IMR-90 (cell line): Measurements from ENCODE around the gene FAM118A. TPM values are rescaled to one million over a fixed set of nuclear protein-coding genes. Genes with fewer than 3 reads are reported as not detected.

Experiments
- ATAC-seq: fragments of 200-7000 bp; cut with Tn5 transposase; 2 replicates; pipeline ENCODE4 v1.9.1; 2020; ENCODE audit warnings: low read depth, mild to moderate bottlenecking, moderate library complexity
- BruUV-seq: library from RNA; stranded (reverse); fragments of 400-500 nt; replicated peaks from 2 replicates; lab custom pipeline; 2021; lab: Mats Ljungman, UMichigan
- CTCF ChIA-PET: fragments of 300-600 bp; formaldehyde crosslinking; extraction: SDS; loops from one replicate; lab custom pipeline; 2021; ENCODE audit warnings: antibody characterized with exemption; lab: Yijun Ruan, JAX
- POLR2A ChIA-PET: fragments of 300-600 bp; sonication (Branson Sonifier 250); formaldehyde crosslinking; loops from one replicate; lab custom pipeline; 2022; ENCODE audit warnings: antibody characterized with exemption; ENCODE audit not compliant: unreplicated experiment; lab: Charles Lee
- DNase-seq: peaks from one replicate; pipeline ENCODE4 v3.0.0; 2013
- H2AFZ ChIP-seq: replicated peaks from 2 replicates; pipeline ENCODE3; 2013; ENCODE audit warnings: low read length, mild to moderate bottlenecking; ENCODE audit not compliant: poor library complexity
- H2AK5ac ChIP-seq: 2 replicates; pipeline ENCODE4 v1.6.1; 2013; ENCODE audit warnings: low read depth, low read length, inconsistent platforms
- H2AK9ac ChIP-seq: replicated peaks from 2 replicates; pipeline ENCODE3; 2013; ENCODE audit warnings: mild to moderate bottlenecking, low read depth, low read length, moderate library complexity; ENCODE audit not compliant: poor library complexity
- H2BK120ac ChIP-seq: 2 replicates; pipeline ENCODE4 v1.6.1; 2013; ENCODE audit warnings: low read depth, low read length, inconsistent platforms
- H2BK15ac ChIP-seq: 3 replicates; pipeline ENCODE4 v1.6.1; 2013; ENCODE audit warnings: low read depth, low read length, inconsistent platforms
- H2BK20ac ChIP-seq: 2 replicates; pipeline ENCODE4 v1.6.1; 2013; ENCODE audit warnings: low read depth, mild to moderate bottlenecking, inconsistent platforms, low read length, moderate library complexity
- H2BK5ac ChIP-seq: 2 replicates; pipeline ENCODE4 v1.6.1; 2013; ENCODE audit warnings: mild to moderate bottlenecking, low read depth, low read length, inconsistent platforms; ENCODE audit not compliant: poor library complexity, severe bottlenecking
- H3K14ac ChIP-seq: replicated peaks from 2 replicates; pipeline ENCODE4 v1.6.1; 2013; ENCODE audit warnings: low read depth, low read length, inconsistent platforms
- H3K18ac ChIP-seq: 2 replicates; pipeline ENCODE4 v1.6.1; 2013; ENCODE audit warnings: low read depth, low read length, control low read depth
- H3K23ac ChIP-seq: 2 replicates; pipeline ENCODE4 v1.6.1; 2013; ENCODE audit warnings: low read depth, low read length, inconsistent platforms
- H3K27ac ChIP-seq: 2 replicates; pipeline ENCODE4 v1.5.1; 2013; ENCODE audit warnings: mild to moderate bottlenecking, control low read depth, low read length; ENCODE audit not compliant: insufficient read depth
- H3K27me3 ChIP-seq: 2 replicates; pipeline ENCODE4 v1.6.1; 2013; ENCODE audit warnings: low read length; ENCODE audit not compliant: control insufficient read depth, insufficient read depth
- H3K36me3 ChIP-seq: 2 replicates; pipeline ENCODE4 v1.6.1; 2013; ENCODE audit warnings: low read length, mixed read lengths; ENCODE audit not compliant: control insufficient read depth, insufficient read depth
- H3K4ac ChIP-seq: 2 replicates; pipeline ENCODE4 v1.6.1; 2013; ENCODE audit warnings: low read depth, low read length, inconsistent platforms
- H3K4me1 ChIP-seq: 2 replicates; pipeline ENCODE4 v1.6.1; 2013; ENCODE audit warnings: low read length, mixed read lengths; ENCODE audit not compliant: control insufficient read depth, insufficient read depth
- H3K4me2 ChIP-seq: 2 replicates; pipeline ENCODE4 v1.6.1; 2013; ENCODE audit warnings: low read depth, mild to moderate bottlenecking, control low read depth, low read length, moderate library complexity
- H3K4me3 ChIP-seq: 2 replicates; pipeline ENCODE4 v1.5.1; 2013; ENCODE audit warnings: low read depth, mild to moderate bottlenecking, control low read depth, low read length, moderate library complexity; ENCODE audit not compliant: insufficient read depth
- H3K56ac ChIP-seq: 2 replicates; pipeline ENCODE4 v1.6.1; 2013; ENCODE audit warnings: low read length, inconsistent platforms; ENCODE audit not compliant: insufficient read depth; ENCODE audit errors: extremely low read depth
- H3K79me1 ChIP-seq, 2 experiments: 2 replicates each; pipeline ENCODE4 v1.6.1; 2013; ENCODE audit warnings: low read length in 2 of 2, inconsistent platforms in 1 of 2, low read depth in 1 of 2
- H3K9ac ChIP-seq: 2 replicates; pipeline ENCODE4 v1.6.1; 2013; ENCODE audit warnings: low read depth, low read length, control low read depth
- H3K9me1 ChIP-seq: 2 replicates; pipeline ENCODE4 v1.6.1; 2013; ENCODE audit warnings: low read length, inconsistent platforms; ENCODE audit not compliant: insufficient read depth
- H3K9me3 ChIP-seq: 2 replicates; pipeline ENCODE4 v1.6.1; 2013; ENCODE audit warnings: low read length; ENCODE audit not compliant: control insufficient read depth, insufficient read depth
- H4K20me1 ChIP-seq: 2 replicates; pipeline ENCODE4 v1.6.1; 2013; ENCODE audit warnings: low read length, inconsistent platforms; ENCODE audit not compliant: insufficient read depth
- H4K5ac ChIP-seq: 2 replicates; pipeline ENCODE4 v1.6.1; 2013; ENCODE audit warnings: mild to moderate bottlenecking, low read depth, low read length, control low read depth
- H4K8ac ChIP-seq, 2 experiments: 2 replicates each; pipeline ENCODE4 v1.6.1; 2013; ENCODE audit warnings: low read depth in 2 of 2, low read length in 2 of 2, control low read depth in 1 of 2, inconsistent platforms in 1 of 2
- H4K91ac ChIP-seq: 2 replicates; pipeline ENCODE4 v1.6.1; 2013; ENCODE audit warnings: low read depth, low read length, inconsistent platforms; ENCODE audit not compliant: insufficient read depth
- BHLHE40 ChIP-seq: fragments of 150-350 bp; IDR thresholded peaks from 2 replicates; pipeline ENCODE4 v1.6.1; 2016; ENCODE audit warnings: mild to moderate bottlenecking, low read depth, low read length
- CHD1 ChIP-seq: IDR thresholded peaks from 2 replicates; pipeline ENCODE4 v1.6.1; 2012; ENCODE audit warnings: low read depth, low read length, improper control_type of control experiment
- ELK1 ChIP-seq: fragments of 150-350 bp; IDR thresholded peaks from 2 replicates; pipeline ENCODE4 v1.6.1; 2016; ENCODE audit warnings: low read depth, mild to moderate bottlenecking, low read length, moderate library complexity, borderline replicate concordance
- FOS ChIP-seq: fragments of 150-350 bp; IDR thresholded peaks from 2 replicates; pipeline ENCODE4 v1.6.1; 2016; ENCODE audit warnings: low read depth, low read length
- MAFK ChIP-seq: IDR thresholded peaks from 2 replicates; pipeline ENCODE4 v1.6.1; 2012; ENCODE audit warnings: low read depth, low read length, improper control_type of control experiment
- MXI1 ChIP-seq: IDR thresholded peaks from 2 replicates; pipeline ENCODE4 v1.6.1; 2012; ENCODE audit warnings: low read depth, mild to moderate bottlenecking, low read length, moderate library complexity, borderline replicate concordance
- NFE2L2 ChIP-seq: fragments of 150-350 bp; IDR thresholded peaks from 2 replicates; pipeline ENCODE4 v1.6.1; 2016; ENCODE audit warnings: low read depth, mild to moderate bottlenecking, low read length
- POLR2A ChIP-seq: IDR thresholded peaks from 2 replicates; pipeline ENCODE4 v1.6.1; 2012; ENCODE audit warnings: mild to moderate bottlenecking, low read depth, low read length
- RCOR1 ChIP-seq: IDR thresholded peaks from 2 replicates; pipeline ENCODE4 v1.6.1; 2012; ENCODE audit warnings: mild to moderate bottlenecking, low read length, improper control_type of control experiment; ENCODE audit not compliant: insufficient replicate concordance
- RFX5 ChIP-seq: IDR thresholded peaks from 2 replicates; pipeline ENCODE4 v1.8.0; 2012; ENCODE audit warnings: low read depth, mild to moderate bottlenecking, low read length, moderate library complexity
- SMC3 ChIP-seq: fragments of 150-350 bp; IDR thresholded peaks from 2 replicates; pipeline ENCODE4 v1.6.1; 2016; ENCODE audit warnings: low read depth, mild to moderate bottlenecking, antibody characterized with exemption, low read length, moderate library complexity
- USF2 ChIP-seq: fragments of 150-350 bp; IDR thresholded peaks from 2 replicates; pipeline ENCODE4 v1.6.1; 2017; ENCODE audit warnings: mild to moderate bottlenecking, antibody characterized with exemption, low read length, low read depth
- WGBS, 2 experiments: methylation state at CpG; one replicate each; pipeline versions ENCODE4 v1.1.5 to v1.1.7; 2013; ENCODE audit warnings: missing lambda C conversion rate in 2 of 2; ENCODE audit not compliant: insufficient read length in 1 of 2; ENCODE audit errors: extremely low coverage in 2 of 2; 5-methylcytosine and 5-hydroxymethylcytosine counted together
- dilution Hi-C: fragments of 300-500 bp; cut with HindIII; formaldehyde crosslinking; loops from one replicate; pipeline ENCODE4 v1.14.3; 2018; ENCODE audit warnings: low sequenced_read_pairs; ENCODE audit not compliant: unreplicated experiment
- in situ Hi-C: fragments of 300-500 bp; cut with MboI; formaldehyde crosslinking; loops from 3 replicates; pipeline ENCODE4 v1.14.3; 2019; ENCODE audit warnings: low sequenced_read_pairs, inconsistent platforms, mixed read lengths
- intact Hi-C: fragments of 100-400 bp; cut with micrococcal nuclease; formaldehyde crosslinking; loops from 2 replicates; pipeline ENCODE4 v1.10.0; 2022
- polyA plus RNA-seq, 3 experiments: library from polyadenylated mRNA; depleted of rRNA; stranded (reverse); fragments of >200 nt; gene quantifications; 2 replicates each; pipeline ENCODE4 v1.2.3, GENCODE V29; 2012; ENCODE audit warnings: low replicate concordance in 1 of 3
- total RNA-seq: library from RNA; depleted of rRNA; stranded (reverse); fragments of >200 nt; gene quantifications from 2 replicates; pipeline ENCODE4 v1.2.3, GENCODE V29; 2012

FAM118A gene
- total and polyA plus RNA-seq, 2 of the 4 experiments (the other 2 are of a cell fraction) = 20.6 to 95.6 TPM

- intact Hi-C loops = no loop called here
- H3K4me3 ChIP-seq = peak overlapping the region; percentile 58
Measured at GRCh38 chr22:45308957-45309421, 745 bp upstream of the FAM118A start.

More at GRCh38 chr22:45308957-45309421, 745 bp upstream of the FAM118A start:
- Histone ChIP-seq H2AK5ac (peak overlapping the region; percentile 77), H3K27me3 (no peaks in the 10 kb centered on the region), H4K91ac (peak overlapping the region; percentile 89), H3K14ac (peak overlapping the region; percentile 87), H3K9me1 (0 out of 2 replicates have a peak, but pooled peaks cover 10% of the 10 kb centered on the region), H3K4me2 (peak overlapping the region; percentile 98), H2BK5ac (peak overlapping the region; percentile 69), H2BK120ac (peak overlapping the region; percentile 29; the same call in 1 of the 2 replicates), H3K56ac (peak overlapping the region; percentile 50; the same call in 1 of the 2 replicates), H4K20me1 (peaks cover 10% of the 10 kb centered on the region; the same call in 1 of the 2 replicates), H3K36me3 (no peaks in the 10 kb centered on the region; the same call in 1 of the 2 replicates), H4K5ac (peak overlapping the region; percentile 100), H3K79me1 (peaks cover 8 to 38% of the 10 kb centered on the region in 2 experiments; a peak in 3 of 4 replicates), H2AK9ac (peak overlapping the region; percentile 83), H3K27ac (peak overlapping the region; percentile 90), H4K8ac (peak overlapping the region; percentile 99 to 100), H3K9me3 (no peaks in the 10 kb centered on the region), H2BK20ac (no peak overlapping the region), H2BK15ac (peak overlapping the region; percentile 72; the same call in 1 of the 3 replicates), H3K4ac (peak overlapping the region; percentile 89), H3K9ac (peak overlapping the region; percentile 94), H3K18ac (peak overlapping the region; percentile 91), H2AFZ (peak overlapping the region; percentile 97), H3K23ac (peak overlapping the region; percentile 66), H3K4me1 (peaks cover 14% of the 10 kb centered on the region)
- BruUV-seq = no TSS peak
- in situ Hi-C loops (no loop called here), dilution Hi-C loops (no loop called here)
- 49% methylated on average over 8 of the region's 25 CpGs; no CpG with 5 or more reads in 1 of the 2 experiments for WGBS, 2 experiments
- ChIA-PET POLR2A (no interaction called here), CTCF (no interaction called here)
- no peak for ATAC-seq
- TF ChIP-seq RCOR1 = no peak
- no peak for TF ChIP-seq FOS
- no peak for TF ChIP-seq MXI1
- TF ChIP-seq NFE2L2 = no peak
- TF ChIP-seq MAFK = no peak
- no peak for TF ChIP-seq CHD1
- no peak for TF ChIP-seq RFX5
- TF ChIP-seq ELK1 = no peak
- TF ChIP-seq SMC3 = no peak
- TF ChIP-seq POLR2A = no peak
- no peak for TF ChIP-seq USF2
- TF ChIP-seq BHLHE40 = no peak
- no peak for DNase-seq
